HG02973 (cell line): ENCODE results near the gene UBR1.

Source experiments
- ATAC-seq: cut with Tn5 transposase; IDR thresholded peaks from one replicate; pipeline ENCODE4 v1.9.1; 2021; ENCODE audit warnings: moderate library complexity; ENCODE audit not compliant: unreplicated experiment

The UBR1 gene

GRCh38 chr15:43111354-43111753 is 5.5 kb upstream of the UBR1 start:
- ATAC-seq: no peak

GRCh38 chr15:43107751-43108150 is 1.9 kb upstream of the UBR1 start:
- no peak for ATAC-seq

- no peak for ATAC-seq
Measured at GRCh38 chr15:43106486-43106829, 620 bp upstream of the UBR1 start.

GRCh38 chr15:43105077-43105736 is 631 bp downstream of the UBR1 start:
- no peak for ATAC-seq

GRCh38 chr15:43104426-43104825 is 1.4 kb downstream of the UBR1 start:
- no peak for ATAC-seq

- ATAC-seq: no peak
Measured at GRCh38 chr15:43103907-43104306, 1.9 kb downstream of the UBR1 start.

- no peak for ATAC-seq
Measured at GRCh38 chr15:43102187-43102586, 3.7 kb downstream of the UBR1 start.

- no peak for ATAC-seq
Measured at GRCh38 chr15:43100971-43101370, 4.9 kb downstream of the UBR1 start.

- no peak for ATAC-seq
Measured at GRCh38 chr15:43099105-43099845, 6.6 kb downstream of the UBR1 start.

GRCh38 chr15:43096411-43096810 is 9.4 kb downstream of the UBR1 start:
- no peak for ATAC-seq

- no peak for ATAC-seq
Measured at GRCh38 chr15:43095708-43096347, 10.0 kb downstream of the UBR1 start.

GRCh38 chr15:43095243-43095642 is 10.6 kb downstream of the UBR1 start:
- ATAC-seq: no peak

GRCh38 chr15:43094416-43095030 is 11.3 kb downstream of the UBR1 start:
- ATAC-seq: no peak

- ATAC-seq: no peak
Measured at GRCh38 chr15:43093026-43093425, 12.8 kb downstream of the UBR1 start.

- no peak for ATAC-seq
Measured at GRCh38 chr15:43091859-43092258, 14.0 kb downstream of the UBR1 start.

GRCh38 chr15:43086551-43086950 is 19.3 kb downstream of the UBR1 start:
- ATAC-seq: no peak

GRCh38 chr15:43085921-43086320 is 19.9 kb downstream of the UBR1 start:
- no peak for ATAC-seq

- no peak for ATAC-seq
Measured at GRCh38 chr15:43082509-43082908, 23.3 kb downstream of the UBR1 start.

- ATAC-seq: no peak
Measured at GRCh38 chr15:43081283-43081682, 24.6 kb downstream of the UBR1 start.

- ATAC-seq: no peak
Measured at GRCh38 chr15:43071451-43071850, 34.4 kb downstream of the UBR1 start.

- ATAC-seq: no peak
Measured at GRCh38 chr15:43070893-43071292, 34.9 kb downstream of the UBR1 start.

- ATAC-seq: no peak
Measured at GRCh38 chr15:43070249-43070648, 35.6 kb downstream of the UBR1 start.
